Panc1 (cell line): ENCODE results near the gene TBRG4. TPM values are rescaled to one million over a fixed set of nuclear protein-coding genes. Genes with fewer than 3 reads are reported as not detected.

ENCODE experiments used
- ATAC-seq: fragments of 200-7000 bp; cut with Tn5 transposase; 2 replicates; pipeline ENCODE4 v1.9.1; 2020; ENCODE audit warnings: mild to moderate bottlenecking, moderate library complexity
- BruUV-seq: library from RNA; stranded (reverse); fragments of 400-500 nt; replicated peaks from 2 replicates; lab custom pipeline; 2021; lab: Mats Ljungman, UMichigan
- CTCF ChIA-PET: fragments of 300-600 bp; sonication (Branson Sonifier 250); formaldehyde crosslinking; loops from one replicate; lab custom pipeline; 2022; ENCODE audit warnings: antibody characterized with exemption; lab: Charles Lee
- POLR2A ChIA-PET: fragments of 300-600 bp; sonication (Branson Sonifier 250); formaldehyde crosslinking; loops from one replicate; lab custom pipeline; 2022; ENCODE audit warnings: antibody characterized with exemption; lab: Charles Lee
- DNase-seq: peaks from one replicate; pipeline ENCODE4 v3.0.0-alpha.2; 2010; ENCODE audit warnings: low read depth, low spot score
- H3K27ac ChIP-seq: 2 replicates; pipeline ENCODE4 v1.5.1; 2011; ENCODE audit warnings: mild to moderate bottlenecking, low read length, inconsistent platforms
- H3K27me3 ChIP-seq: fragments of 200-500 bp; sonication (Bioruptor generic); 2 replicates; pipeline ENCODE4 v1.6.0; 2014; ENCODE audit warnings: low read length, inconsistent platforms; ENCODE audit not compliant: control insufficient read depth, insufficient read depth
- H3K36me3 ChIP-seq: fragments of 200-500 bp; sonication (Bioruptor generic); 2 replicates; pipeline ENCODE4 v1.5.1; 2014; ENCODE audit warnings: inconsistent platforms, mild to moderate bottlenecking, low read length, moderate library complexity; ENCODE audit not compliant: control insufficient read depth, insufficient read depth
- H3K4me1 ChIP-seq: 2 replicates; pipeline ENCODE4 v1.5.1; 2011; ENCODE audit warnings: inconsistent platforms, mild to moderate bottlenecking, low read length, moderate library complexity; ENCODE audit not compliant: control insufficient read depth, insufficient read depth
- H3K4me3 ChIP-seq, 2 experiments: 2 replicates each; pipeline ENCODE4 v1.5.1; 2011 to 2012; ENCODE audit warnings: low read depth in 2 of 2, low read length in 2 of 2, mild to moderate bottlenecking in 2 of 2, inconsistent platforms in 1 of 2, moderate library complexity in 1 of 2
- H3K9me3 ChIP-seq: fragments of 200-500 bp; sonication (Bioruptor generic); 2 replicates; pipeline ENCODE4 v1.5.1; 2014; ENCODE audit warnings: low read depth, mild to moderate bottlenecking, inconsistent platforms, low read length, moderate library complexity; ENCODE audit not compliant: control insufficient read depth, insufficient read depth
- CTCF ChIP-seq: fragments of 450-650 bp; IDR thresholded peaks from 2 replicates; pipeline ENCODE4 v1.5.1; 2017; ENCODE audit warnings: mild to moderate bottlenecking
- POLR2AphosphoS5 ChIP-seq: IDR thresholded peaks from 2 replicates; pipeline ENCODE4 v1.6.1; 2012; ENCODE audit warnings: mild to moderate bottlenecking, low read depth, low read length, moderate library complexity
- REST ChIP-seq, 2 experiments: IDR thresholded peaks; 2 replicates each; pipeline ENCODE4 v1.6.1; 2011 to 2012; ENCODE audit warnings: low read depth in 2 of 2, control low read depth in 1 of 2, low read length in 1 of 2, mild to moderate bottlenecking in 1 of 2, moderate library complexity in 1 of 2; ENCODE audit not compliant: insufficient read depth in 1 of 2
- SIN3A ChIP-seq: IDR thresholded peaks from 2 replicates; pipeline ENCODE4 v1.6.1; 2012; ENCODE audit warnings: low read depth, mild to moderate bottlenecking, low read length, moderate library complexity, borderline replicate concordance; ENCODE audit not compliant: insufficient read depth
- TCF7L2 ChIP-seq: IDR thresholded peaks from 2 replicates; pipeline ENCODE4 v1.6.1; 2011; ENCODE audit warnings: mild to moderate bottlenecking, low read depth, low read length, inconsistent platforms
- in situ Hi-C: cut with HindIII; loops from 2 replicates; pipeline ENCODE4 v1.10.0; 2016; ENCODE audit warnings: low sequenced_read_pairs, low pct_unique_long_range_greater_than_20kb
- intact Hi-C: fragments of 100-400 bp; cut with micrococcal nuclease; formaldehyde crosslinking; loops from one replicate; pipeline ENCODE4 v1.10.0; 2022; ENCODE audit not compliant: unreplicated experiment
- total RNA-seq: library from RNA; stranded (reverse); gene quantifications from one replicate; pipeline ENCODE4 v1.2.1, GENCODE V29; 2021; ENCODE audit not compliant: unreplicated experiment

Gene TBRG4
- total RNA-seq, 1 experiment from 2014 or later: 149 TPM

DNA sequence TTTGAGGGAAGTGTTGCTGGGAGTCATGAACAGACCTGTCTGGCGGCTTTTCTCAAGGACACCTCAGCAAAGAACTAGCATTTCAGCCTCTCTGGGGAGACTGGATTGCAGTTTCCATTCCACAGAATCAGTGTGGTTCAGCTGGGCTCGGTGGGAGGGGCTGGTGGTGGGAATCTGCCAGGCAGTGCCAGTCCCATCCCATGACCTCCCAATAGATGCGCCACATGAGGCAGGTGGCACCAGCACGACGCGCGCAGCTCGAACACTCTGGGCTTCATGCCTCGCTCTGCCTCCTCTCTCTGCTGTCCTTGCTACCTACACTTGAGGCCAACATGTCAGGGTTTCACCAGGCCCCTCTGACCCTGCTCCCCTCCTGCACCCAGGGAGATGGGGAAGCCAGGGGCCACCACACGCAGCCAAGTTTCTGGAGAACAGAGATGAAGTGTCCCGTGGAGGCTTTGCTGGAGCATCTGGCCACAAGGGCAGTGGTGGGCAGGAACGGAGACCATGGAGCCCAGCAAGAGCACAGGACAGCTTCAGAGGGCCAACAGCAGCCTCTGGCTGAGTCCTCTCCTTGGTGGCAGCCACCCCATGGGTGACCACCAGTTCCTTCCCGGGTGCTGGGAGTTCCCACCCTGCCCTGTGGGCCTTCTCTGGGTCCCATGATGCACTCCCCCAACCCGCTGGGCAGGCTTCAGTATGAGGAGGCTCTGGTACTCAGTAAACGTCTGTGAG, 25.0 kb downstream of the TBRG4 start:
- in situ Hi-C loops: no loop called here
- ChIA-PET CTCF (interaction anchor here (0.6 kb wide), 1 partner anchor 251 kb away, joined by 7 read pairs; no protein-coding TSS in a partner anchor), POLR2A (interaction anchor here (0.6 kb wide), 1 partner anchor 32 kb away, joined by 7 read pairs; no protein-coding TSS in a partner anchor)
- no peak for TF ChIP-seq POLR2AphosphoS5
- no peak for TF ChIP-seq REST (IDR thresholded peaks at IDR 0.05; ENCODE audit: insufficient read depth in 1 of 2, low read depth in 2 of 2, low read length in 1 of 2)
- no peak for TF ChIP-seq CTCF
- TF ChIP-seq TCF7L2: no peak
- no peak for TF ChIP-seq SIN3A
- H3K4me3 ChIP-seq: no peak overlapping the region
- no TSS peak for BruUV-seq
- DNase-seq (no peak), ATAC-seq (no peak)
- no peaks in the 10 kb centered on the region for H3K4me1 ChIP-seq
- no peaks in the 10 kb centered on the region for H3K9me3 ChIP-seq
- no peak overlapping the region for H3K27ac ChIP-seq
- no peaks in the 10 kb centered on the region for H3K36me3 ChIP-seq
- 0 out of 2 replicates have a peak, but pooled peaks cover 2% of the 10 kb centered on the region for H3K27me3 ChIP-seq
- intact Hi-C loops: no loop called here

- no peak for DNase-seq
- no peak for ATAC-seq
- Histone ChIP-seq H3K36me3 (no peaks in the 10 kb centered on the region), H3K27me3 (0 out of 2 replicates have a peak, but pooled peaks cover 2% of the 10 kb centered on the region), H3K4me1 (no peaks in the 10 kb centered on the region), H3K9me3 (no peaks in the 10 kb centered on the region), H3K27ac (no peak overlapping the region), H3K4me3 (no peak overlapping the region)
- in situ Hi-C loops (no loop called here), intact Hi-C loops (no loop called here)
- CTCF ChIA-PET: no interaction called here
- BruUV-seq: no TSS peak
- TF ChIP-seq REST (IDR thresholded peaks at IDR 0.05; ENCODE audit: insufficient read depth in 1 of 2, low read depth in 2 of 2, low read length in 1 of 2) (no peak), POLR2AphosphoS5 (no peak), SIN3A (no peak), CTCF (no peak), TCF7L2 (no peak)
- POLR2A ChIA-PET: interaction anchor here (0.6 kb wide), 1 partner anchor 37 kb away, joined by 4 read pairs; no protein-coding TSS in a partner anchor
These were observed 25.8 kb downstream of the TBRG4 start for GRCh38 chr7:45085619-45086200.
